K562 (cell line): ENCODE measurements around the gene TLE3. TPM values are rescaled to one million over a fixed set of nuclear protein-coding genes. Genes with fewer than 3 reads are reported as not detected.

ENCODE experiments used
- ATAC-seq: fragments of 200-7000 bp; cut with Tn5 transposase; 3 replicates; pipeline ENCODE4 v1.9.1; 2020; ENCODE audit warnings: moderate library complexity
- BruUV-seq: library from RNA; stranded (reverse); fragments of 400-500 nt; replicated peaks from 2 replicates; lab custom pipeline; 2021; lab: Mats Ljungman, UMichigan
- CTCF ChIA-PET: fragments of 300-600 bp; formaldehyde crosslinking; extraction: SDS; loops from one replicate; lab custom pipeline; 2021; ENCODE audit warnings: low intra/inter-chr PET ratio; lab: Yijun Ruan, JAX
- POLR2A ChIA-PET: fragments of 300-600, 350-650 bp; sonication (Branson Sonifier 250); formaldehyde crosslinking; extraction: SDS; loops from one replicate; lab custom pipeline; 2021; ENCODE audit warnings: antibody characterized with exemption, inconsistent platforms; lab: Yijun Ruan, JAX
- DNase-seq, 4 experiments: peaks; one replicate each; pipeline versions ENCODE4 v3.0.0 to v3.0.0-alpha.2; 2011 to 2018; ENCODE audit warnings: low spot score in 3 of 4, mixed read lengths in 3 of 4; ENCODE audit errors: extremely low read depth in 1 of 4
- FAIRE-seq: peaks from 2 replicates; lab custom pipeline; 2011; peaks lifted over from hg19 to GRCh38; lab: Jason Lieb, UNC
- H2AFZ ChIP-seq: 2 replicates; pipeline ENCODE4 v1.6.0; 2011; ENCODE audit warnings: low read depth, low read length, control low read depth, inconsistent platforms
- H3K27ac ChIP-seq: fragments of 200-600 bp; 3 replicates; pipeline ENCODE4 v1.8.0; 2011; ENCODE audit warnings: low read depth, mild to moderate bottlenecking, control low read depth, inconsistent platforms, low read length, moderate library complexity, mixed read lengths; ENCODE audit errors: extremely low read depth
- H3K27me3 ChIP-seq, 2 experiments: fragments of 300-600 bp in 1 of 2; 2 replicates in 1 of 2; 3 replicates in 1 of 2; pipeline versions ENCODE4 v1.6.0 to v1.8.0; 2011; ENCODE audit warnings: inconsistent platforms in 2 of 2, low read length in 2 of 2, mild to moderate bottlenecking in 1 of 2, mixed read lengths in 1 of 2, moderate library complexity in 1 of 2; ENCODE audit not compliant: control insufficient read depth in 2 of 2, insufficient read depth in 2 of 2
- H3K36me3 ChIP-seq: fragments of 300-600 bp; 3 replicates; pipeline ENCODE4 v1.8.0; 2011; ENCODE audit warnings: mild to moderate bottlenecking, low read length, inconsistent platforms; ENCODE audit not compliant: control insufficient read depth, insufficient read depth
- H3K4me1 ChIP-seq, 2 experiments: fragments of 200-600 bp in 1 of 2; replicated peaks in 1 of 2; 2 replicates in 1 of 2; 3 replicates in 1 of 2; pipeline versions ENCODE4 v1.5.1 to v1.8.0; 2011; ENCODE audit warnings: inconsistent platforms in 2 of 2, low read length in 2 of 2, mild to moderate bottlenecking in 1 of 2, mixed read lengths in 1 of 2, moderate library complexity in 1 of 2; ENCODE audit not compliant: control insufficient read depth in 2 of 2, insufficient read depth in 2 of 2
- H3K4me2 ChIP-seq: 2 replicates; pipeline ENCODE4 v1.6.1; 2011; ENCODE audit warnings: low read length, control low read depth, inconsistent platforms, mixed read lengths; ENCODE audit not compliant: insufficient read depth
- H3K4me3 ChIP-seq: fragments of 200-600 bp; sonication (generic), shearing (Covaris generic); 2 replicates; pipeline ENCODE4 v1.5.1; 2016; ENCODE audit warnings: control low read depth, inconsistent platforms
- H3K79me2 ChIP-seq: fragments of 200-600 bp; 3 replicates; pipeline ENCODE4 v1.8.0; 2011; ENCODE audit warnings: low read length, inconsistent platforms; ENCODE audit not compliant: control insufficient read depth, insufficient read depth
- H3K9ac ChIP-seq, 2 experiments: 2 replicates each; pipeline versions ENCODE4 v1.6.0 to v1.6.1; 2011; ENCODE audit warnings: low read depth in 2 of 2, low read length in 2 of 2, control low read depth in 1 of 2, inconsistent platforms in 1 of 2, mild to moderate bottlenecking in 1 of 2, mixed read lengths in 1 of 2; ENCODE audit not compliant: insufficient read depth in 1 of 2
- H3K9me1 ChIP-seq: one replicate; pipeline ENCODE4 v1.6.0; 2011; ENCODE audit warnings: inconsistent platforms, mild to moderate bottlenecking, low read length, moderate library complexity; ENCODE audit not compliant: control insufficient read depth, insufficient read depth
- H3K9me3 ChIP-seq: replicated peaks from 2 replicates; pipeline ENCODE4 v1.5.1; 2011; ENCODE audit warnings: low read depth, low read length, inconsistent platforms; ENCODE audit not compliant: control insufficient read depth, insufficient read depth
- H4K20me1 ChIP-seq: replicated peaks from 2 replicates; pipeline ENCODE4 v1.6.1; 2011; ENCODE audit warnings: low read length, inconsistent platforms, mixed read lengths; ENCODE audit not compliant: control insufficient read depth, insufficient read depth
- BMI1 ChIP-seq: fragments of 150-350 bp; IDR thresholded peaks from 2 replicates; pipeline ENCODE4 v1.6.1; 2014; ENCODE audit warnings: low read length
- GATAD2A ChIP-seq: fragments of 450-650 bp; IDR thresholded peaks from 2 replicates; pipeline ENCODE4 v1.6.1; 2017
- HDAC2 ChIP-seq: fragments of 450-650 bp; IDR thresholded peaks from 2 replicates; pipeline ENCODE4 v1.6.1; 2016; ENCODE audit warnings: mild to moderate bottlenecking
- HDAC8 ChIP-seq: fragments of 450-650 bp; IDR thresholded peaks from 2 replicates; pipeline ENCODE4 v1.6.1; 2016; ENCODE audit warnings: mild to moderate bottlenecking, missing genetic modification characterization, moderate library complexity, missing compliant biosample characterization
- KLF6 ChIP-seq: fragments of 250-450 bp; sonication (Bioruptor Pico); IDR thresholded peaks from 2 replicates; pipeline ENCODE4 v1.4.0; 2020; ENCODE audit warnings: mild to moderate bottlenecking, moderate library complexity, borderline replicate concordance
- L3MBTL2 ChIP-seq: fragments of 450-650 bp; IDR thresholded peaks from 2 replicates; pipeline ENCODE4 v1.6.1; 2016; ENCODE audit warnings: mild to moderate bottlenecking, moderate library complexity
- MTA3 ChIP-seq: fragments of 450-650 bp; formaldehyde crosslinking; IDR thresholded peaks from 2 replicates; pipeline ENCODE4 v1.6.1; 2017; ENCODE audit warnings: mild to moderate bottlenecking, borderline replicate concordance
- PHB ChIP-seq: fragments of 250-450 bp; sonication (Bioruptor Pico); IDR thresholded peaks from 2 replicates; pipeline ENCODE4 v1.5.0; 2021
- SIX5 ChIP-seq, 2 experiments: IDR thresholded peaks; 2 replicates each; pipeline ENCODE4 v1.6.1; 2011; ENCODE audit warnings: low read length in 2 of 2, borderline replicate concordance in 1 of 2, low read depth in 1 of 2, mild to moderate bottlenecking in 1 of 2, moderate library complexity in 1 of 2; ENCODE audit not compliant: insufficient read depth in 1 of 2
- TEAD1 ChIP-seq, 2 experiments: fragments of 450-650 bp in 1 of 2; sonication (generic) in 1 of 2; formaldehyde crosslinking; IDR thresholded peaks; 2 replicates each; pipeline versions ENCODE4 v1.4.0 to v1.8.0; 2020 to 2022; ENCODE audit warnings: mild to moderate bottlenecking in 2 of 2, missing genetic modification reagents in 1 of 2
- ZNF282 ChIP-seq: sonication (generic); formaldehyde crosslinking; IDR thresholded peaks from 2 replicates; pipeline ENCODE4 v1.8.1; 2023; ENCODE audit warnings: missing genetic modification reagents
- ZNF3 ChIP-seq: fragments of 250-450 bp; sonication (Bioruptor Pico); IDR thresholded peaks from 2 replicates; pipeline ENCODE4 v1.5.0; 2021; ENCODE audit warnings: mild to moderate bottlenecking, moderate library complexity
- ZNF354B ChIP-seq: fragments of 250-450 bp; sonication (Bioruptor Pico); IDR thresholded peaks from 2 replicates; pipeline ENCODE4 v1.4.0; 2020
- ZNF778 ChIP-seq: fragments of 450-650 bp; formaldehyde crosslinking; IDR thresholded peaks from 2 replicates; pipeline ENCODE4 v1.4.0; 2020; ENCODE audit warnings: mild to moderate bottlenecking, moderate library complexity
- ZNF785 ChIP-seq: fragments of 250-450 bp; sonication (Bioruptor Pico); IDR thresholded peaks from 2 replicates; pipeline ENCODE4 v1.4.0; 2020; ENCODE audit warnings: mild to moderate bottlenecking
- WGBS: fragments of 100-300 bp; shearing (Covaris generic); methylation state at CpG from one replicate; pipeline ENCODE4 v1.1.6; 2016; ENCODE audit warnings: low coverage, mixed read lengths; ENCODE audit not compliant: insufficient coverage; ENCODE audit errors: missing lambda C conversion rate; 5-methylcytosine and 5-hydroxymethylcytosine counted together
- in situ Hi-C: fragments of 300-500 bp; cut with MboI; formaldehyde crosslinking; loops from 4 replicates; pipeline ENCODE4 v1.15.0; 2018; ENCODE audit warnings: inconsistent platforms, mixed read lengths
- intact Hi-C: fragments of 100-400 bp; cut with micrococcal nuclease; formaldehyde crosslinking; loops from 2 replicates; pipeline ENCODE4 v1.14.2; 2022
- polyA plus RNA-seq, 8 experiments: library from polyadenylated mRNA; depleted of rRNA in 4 of 8; stranded (reverse) in 5 of 8; unstranded in 3 of 8; fragments of >200 nt; fragmentation: Nextera tagmentation in 2 of 8; fragmentation: Illumina TruSeq in 1 of 8; extraction: Ambion mirVana in 2 of 8; extraction: Trizol in 1 of 8; gene quantifications; 2 replicates each; pipeline versions ENCODE4 v1.2.1 to v1.2.3, GENCODE V29; 2011 to 2014; ENCODE audit warnings: inconsistent platforms in 1 of 8, missing spikeins in 1 of 8
- total RNA-seq, 7 experiments: library from RNA; depleted of rRNA in 6 of 7; stranded (reverse); fragments of >200 nt in 6 of 7; fragmentation: Illumina TruSeq in 2 of 7; extraction: Trizol in 2 of 7; gene quantifications; 2 replicates each; pipeline versions ENCODE4 v1.2.1 to v1.2.3, GENCODE V29; 2011 to 2021; ENCODE audit warnings: low replicate concordance in 1 of 7
- TF ChIP-seq, protein P1 (sequence below): sonication (generic); formaldehyde crosslinking; IDR thresholded peaks from 2 replicates; pipeline ENCODE4 v1.8.1; 2023; ENCODE audit warnings: mild to moderate bottlenecking, missing genetic modification reagents
- TF ChIP-seq, protein P2 (sequence below): sonication (generic); formaldehyde crosslinking; IDR thresholded peaks from 2 replicates; pipeline ENCODE4 v1.8.0; 2022; ENCODE audit warnings: mild to moderate bottlenecking, missing genetic modification reagents

Gene TLE3
- total and polyA plus RNA-seq, 9 of the 15 experiments (the other 6 are each of a cell fraction or from before 2014, with no cell fraction given), result 1.5 to 84.2 (median 14.1) TPM

DNA sequence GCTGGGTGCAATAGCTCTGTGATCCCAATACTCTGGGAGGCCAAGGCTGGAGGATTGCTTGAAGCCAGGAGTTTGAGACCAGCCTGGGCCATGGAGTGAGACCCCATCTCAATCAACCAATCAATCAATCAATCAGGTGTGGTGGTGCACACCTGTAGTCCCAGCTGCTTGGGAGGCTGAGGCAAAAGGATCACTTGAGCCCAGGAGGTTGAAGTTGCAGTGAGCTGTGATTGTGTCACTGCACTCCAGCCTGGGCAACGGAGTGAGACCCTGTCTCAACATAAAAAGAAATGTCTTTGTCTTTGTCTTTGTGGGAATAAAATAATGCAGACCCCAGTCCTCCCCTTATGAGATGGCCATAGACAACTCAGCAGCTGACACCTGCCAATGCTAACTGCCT lies 34.9 kb upstream of the TLE3 start:
- ChIA-PET POLR2A (interaction anchor here (1.0 kb wide), 1 partner anchor 11 kb away, joined by 4 read pairs; no protein-coding TSS in a partner anchor), CTCF (no interaction called here)
- intact Hi-C loops, result no loop called here
- no peaks in the 10 kb centered on the region for H3K79me2 ChIP-seq
- no TSS peak for BruUV-seq
- H3K4me1 ChIP-seq, result no peaks in the 10 kb centered on the region; a peak in 1 of 5 replicates
- peaks cover 15 to 49% of the 10 kb centered on the region in 2 experiments for H3K27me3 ChIP-seq
- no peak overlapping the region for H3K27ac ChIP-seq
- peaks cover 4% of the 10 kb centered on the region; the same call in 1 of the 2 replicates for H3K9me3 ChIP-seq
- H3K9me1 ChIP-seq, result no peaks in the 10 kb centered on the region
- ATAC-seq, result no peak
- no peak overlapping the region for H3K9ac ChIP-seq
- no peak for DNase-seq
- 0% methylated on average over 1 of the region's 1 CpG for WGBS
- TF ChIP-seq ZNF282 (CRISPR knock-in tag), result no peak
- no peak for TF ChIP-seq KLF6 (CRISPR knock-in tag)
- TF ChIP-seq TEAD1 (CRISPR knock-in tag; IDR thresholded peaks at IDR 0.05), result no peak
- TF ChIP-seq GATAD2A, result no peak
- no peak for TF ChIP-seq HDAC2
- no peak for TF ChIP-seq HDAC8 (tag)
- TF ChIP-seq PHB (CRISPR knock-in tag), result no peak
- TF ChIP-seq ZNF3, result no peak
- no peak for TF ChIP-seq SIX5 (IDR thresholded peaks at IDR 0.05; ENCODE audit: borderline replicate concordance in 1 of 2, insufficient read depth in 1 of 2, low read depth in 1 of 2, low read length in 2 of 2)
- TF ChIP-seq ZNF354B, result no peak
- TF ChIP-seq, protein P1, sequence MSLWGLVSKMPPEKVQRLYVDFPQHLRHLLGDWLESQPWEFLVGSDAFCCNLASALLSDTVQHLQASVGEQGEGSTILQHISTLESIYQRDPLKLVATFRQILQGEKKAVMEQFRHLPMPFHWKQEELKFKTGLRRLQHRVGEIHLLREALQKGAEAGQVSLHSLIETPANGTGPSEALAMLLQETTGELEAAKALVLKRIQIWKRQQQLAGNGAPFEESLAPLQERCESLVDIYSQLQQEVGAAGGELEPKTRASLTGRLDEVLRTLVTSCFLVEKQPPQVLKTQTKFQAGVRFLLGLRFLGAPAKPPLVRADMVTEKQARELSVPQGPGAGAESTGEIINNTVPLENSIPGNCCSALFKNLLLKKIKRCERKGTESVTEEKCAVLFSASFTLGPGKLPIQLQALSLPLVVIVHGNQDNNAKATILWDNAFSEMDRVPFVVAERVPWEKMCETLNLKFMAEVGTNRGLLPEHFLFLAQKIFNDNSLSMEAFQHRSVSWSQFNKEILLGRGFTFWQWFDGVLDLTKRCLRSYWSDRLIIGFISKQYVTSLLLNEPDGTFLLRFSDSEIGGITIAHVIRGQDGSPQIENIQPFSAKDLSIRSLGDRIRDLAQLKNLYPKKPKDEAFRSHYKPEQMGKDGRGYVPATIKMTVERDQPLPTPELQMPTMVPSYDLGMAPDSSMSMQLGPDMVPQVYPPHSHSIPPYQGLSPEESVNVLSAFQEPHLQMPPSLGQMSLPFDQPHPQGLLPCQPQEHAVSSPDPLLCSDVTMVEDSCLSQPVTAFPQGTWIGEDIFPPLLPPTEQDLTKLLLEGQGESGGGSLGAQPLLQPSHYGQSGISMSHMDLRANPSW (CRISPR knock-in tag), result no peak
- TF ChIP-seq L3MBTL2, result no peak
- no peak for TF ChIP-seq MTA3
- no peak for TF ChIP-seq ZNF778 (CRISPR knock-in tag)
- TF ChIP-seq, protein P2, sequence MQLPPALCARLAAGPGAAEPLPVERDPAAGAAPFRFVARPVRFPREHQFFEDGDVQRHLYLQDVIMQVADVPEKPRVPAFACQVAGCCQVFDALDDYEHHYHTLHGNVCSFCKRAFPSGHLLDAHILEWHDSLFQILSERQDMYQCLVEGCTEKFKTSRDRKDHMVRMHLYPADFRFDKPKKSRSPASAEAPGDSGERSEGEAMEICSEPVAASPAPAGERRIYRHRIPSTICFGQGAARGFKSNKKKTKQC, result no peak
- TF ChIP-seq BMI1, result no peak
- TF ChIP-seq ZNF785 (CRISPR knock-in tag), result no peak
- TF ChIP-seq, all 486 proteins: peak for 0
- Histone ChIP-seq H4K20me1 (no peaks in the 10 kb centered on the region; the same call in 1 of the 2 replicates), H3K4me3 (no peak overlapping the region), H3K36me3 (no peaks in the 10 kb centered on the region), H2AFZ (no peak overlapping the region), H3K4me2 (no peak overlapping the region)
- FAIRE-seq, result no peak
- in situ Hi-C loops, result no loop called here
